ENCODE data around the gene OOEP. TPM values are rescaled to one million over a fixed set of nuclear protein-coding genes. Genes with fewer than 3 reads are reported as not detected.
"Not testable (repeated sequence)": the region's sequence is repeated elsewhere in the genome, so short reads cannot be mapped to it uniquely, and the experiment has no call there.

OOEP gene
- total RNA-seq, 1 donor from 2014 or later: not detected

- intact Hi-C loops (cut with micrococcal nuclease): loop anchor here (10.0 kb wide), 1 partner anchor 771 kb away; the partner anchor contains the start of gene KCNQ5
- no peaks in the 10 kb centered on the region for H3K9me3 Mint-ChIP-seq
- no peak overlapping the region for H3K27ac Mint-ChIP-seq
- no peaks in the 10 kb centered on the region for H3K27me3 Mint-ChIP-seq
- no peak for DNase-seq
- TF ChIP-seq CTCF (IDR thresholded peaks at IDR 0.05): no peak
- H3K4me1 Mint-ChIP-seq: no peaks in the 10 kb centered on the region
- ATAC-seq (ENCODE audit: low read depth): no peak
- H3K36me3 Mint-ChIP-seq (ENCODE audit: low read depth): no peaks in the 10 kb centered on the region
- ChIA-PET CTCF (no interaction called here), POLR2A (no interaction called here)
- H3K4me3 Mint-ChIP-seq: no peak overlapping the region
Observed at GRCh38 chr6:73395875-73396274, 26.2 kb upstream of the OOEP start.

GRCh38 chr6:73394577-73395354 is 25.1 kb upstream of the OOEP start, which contains the start of gene DDX43:
Gene DDX43, plus strand, starts transcription at chr6:73394828. Its CDS starts 78 bp downstream, at chr6:73394906.
- ChIA-PET CTCF (no interaction called here), POLR2A (interaction anchor here (1.2 kb wide), 1 partner anchor 120 kb away, joined by 6 read pairs; no protein-coding TSS in a partner anchor)
- ATAC-seq (ENCODE audit: low read depth) (peak; percentile 80), DNase-seq (peak; percentile 22)
- no peaks in the 10 kb centered on the region for H3K36me3 Mint-ChIP-seq (ENCODE audit: low read depth)
- intact Hi-C loops (cut with micrococcal nuclease): loop anchor here (10.0 kb wide), 1 partner anchor 770 kb away; the partner anchor contains the start of gene KCNQ5
- H3K27ac Mint-ChIP-seq: peak within 1 kb of the TSS; percentile 85
- TF ChIP-seq CTCF (IDR thresholded peaks at IDR 0.05): no peak
- H3K4me3 Mint-ChIP-seq: peak within 1 kb of the TSS; percentile 78
- no peaks in the 10 kb centered on the region for H3K4me1 Mint-ChIP-seq
- no peaks in the 10 kb centered on the region for H3K27me3 Mint-ChIP-seq
- no peaks in the 10 kb centered on the region for H3K9me3 Mint-ChIP-seq

GRCh38 chr6:73393278-73393677 is 23.6 kb upstream of the OOEP start:
- H3K36me3 Mint-ChIP-seq (ENCODE audit: low read depth): no peaks in the 10 kb centered on the region
- no peak for ATAC-seq (ENCODE audit: low read depth)

GRCh38 chr6:73392188-73392587 is 22.5 kb upstream of the OOEP start:
- CTCF ChIA-PET; H3K4me1 Mint-ChIP-seq; H3K4me3 Mint-ChIP-seq; ATAC-seq (ENCODE audit: low read depth); DNase-seq; POLR2A ChIA-PET; H3K36me3 Mint-ChIP-seq (ENCODE audit: low read depth); H3K27me3 Mint-ChIP-seq; H3K9me3 Mint-ChIP-seq; H3K27ac Mint-ChIP-seq: not testable (repeated sequence)
- intact Hi-C loops (cut with micrococcal nuclease): loop anchor here (10.0 kb wide), 1 partner anchor 767 kb away; the partner anchor contains the start of gene KCNQ5

More at GRCh38 chr6:73393278-73393677, 23.6 kb upstream of the OOEP start:
- H3K9me3 Mint-ChIP-seq: no peaks in the 10 kb centered on the region
- no peak overlapping the region for H3K4me3 Mint-ChIP-seq
- ChIA-PET POLR2A (no interaction called here), CTCF (no interaction called here)
- H3K4me1 Mint-ChIP-seq: peaks cover 6% of the 10 kb centered on the region
- TF ChIP-seq CTCF (IDR thresholded peaks at IDR 0.05): no peak
- no peak for DNase-seq
- no peak overlapping the region for H3K27ac Mint-ChIP-seq
- intact Hi-C loops (cut with micrococcal nuclease): loop anchor here (10.0 kb wide), 1 partner anchor 768 kb away; the partner anchor contains the start of gene KCNQ5
- no peaks in the 10 kb centered on the region for H3K27me3 Mint-ChIP-seq

GRCh38 chr6:73391675-73392074 is 22.0 kb upstream of the OOEP start:
- Mint-ChIP-seq H3K9me3 (no peaks in the 10 kb centered on the region), H3K4me1 (peaks cover 6% of the 10 kb centered on the region), H3K36me3 (ENCODE audit: low read depth) (no peaks in the 10 kb centered on the region), H3K27ac (no peak overlapping the region), H3K4me3 (no peak overlapping the region), H3K27me3 (peaks cover 3% of the 10 kb centered on the region)
- intact Hi-C loops (cut with micrococcal nuclease): loop anchor here (10.0 kb wide), 1 partner anchor 767 kb away; the partner anchor contains the start of gene KCNQ5
- DNase-seq (no peak), ATAC-seq (ENCODE audit: low read depth) (no peak)
- POLR2A ChIA-PET: no interaction called here
- no peak for TF ChIP-seq CTCF (IDR thresholded peaks at IDR 0.05)
- CTCF ChIA-PET: no interaction called here
